ENCODE results near the gene SLC9A8. TPM values are rescaled to one million over a fixed set of nuclear protein-coding genes. Genes with fewer than 3 reads are reported as not detected.

Gene SLC9A8
- total RNA-seq, 4 donors from 2014 or later, result 12.4 to 20.4 (median 15.1) TPM

DNA sequence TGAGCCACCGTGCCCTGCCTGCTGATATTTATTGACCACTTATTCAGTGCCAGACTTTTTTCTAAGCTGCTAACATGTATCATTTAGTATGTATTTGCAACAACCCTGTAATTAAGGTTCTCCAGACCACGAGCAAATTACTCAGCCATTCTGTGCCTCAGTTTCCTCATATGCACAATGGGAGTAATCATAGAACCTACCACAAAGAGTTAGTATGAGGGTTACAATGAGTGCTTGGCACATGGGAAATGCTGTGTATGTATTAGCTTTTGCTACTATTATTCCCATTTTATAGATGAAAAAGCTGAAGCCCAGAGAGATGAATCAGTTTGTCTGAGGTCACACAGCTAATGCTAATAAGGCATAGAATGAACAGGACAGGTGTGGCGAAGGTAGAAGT lies 20.0 kb upstream of the SLC9A8 start:
- DNase-seq (no peak), ATAC-seq (no peak)
- Histone ChIP-seq H3K9me3 (no peaks in the 10 kb centered on the region), H3K27ac (no peak overlapping the region), H3K36me3 (no peaks in the 10 kb centered on the region), H3K4me3 (no peak overlapping the region), H3K4me1 (peaks cover 0 to 4% of the 10 kb centered on the region in 2 donors), H3K27me3 (no peaks in the 10 kb centered on the region)
- in situ Hi-C loops (cut with MboI; ENCODE audit: low sequenced_read_pairs in 4 of 4) (no loop called here), intact Hi-C loops (cut with DNase I; ENCODE audit: low total_unique reads) (no loop called here)
- TF ChIP-seq POLR2A (IDR thresholded peaks at IDR 0.05), result no peak
- TF ChIP-seq, protein P1, sequence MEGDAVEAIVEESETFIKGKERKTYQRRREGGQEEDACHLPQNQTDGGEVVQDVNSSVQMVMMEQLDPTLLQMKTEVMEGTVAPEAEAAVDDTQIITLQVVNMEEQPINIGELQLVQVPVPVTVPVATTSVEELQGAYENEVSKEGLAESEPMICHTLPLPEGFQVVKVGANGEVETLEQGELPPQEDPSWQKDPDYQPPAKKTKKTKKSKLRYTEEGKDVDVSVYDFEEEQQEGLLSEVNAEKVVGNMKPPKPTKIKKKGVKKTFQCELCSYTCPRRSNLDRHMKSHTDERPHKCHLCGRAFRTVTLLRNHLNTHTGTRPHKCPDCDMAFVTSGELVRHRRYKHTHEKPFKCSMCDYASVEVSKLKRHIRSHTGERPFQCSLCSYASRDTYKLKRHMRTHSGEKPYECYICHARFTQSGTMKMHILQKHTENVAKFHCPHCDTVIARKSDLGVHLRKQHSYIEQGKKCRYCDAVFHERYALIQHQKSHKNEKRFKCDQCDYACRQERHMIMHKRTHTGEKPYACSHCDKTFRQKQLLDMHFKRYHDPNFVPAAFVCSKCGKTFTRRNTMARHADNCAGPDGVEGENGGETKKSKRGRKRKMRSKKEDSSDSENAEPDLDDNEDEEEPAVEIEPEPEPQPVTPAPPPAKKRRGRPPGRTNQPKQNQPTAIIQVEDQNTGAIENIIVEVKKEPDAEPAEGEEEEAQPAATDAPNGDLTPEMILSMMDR (IDR thresholded peaks at IDR 0.05 in 4 of 5, conservative IDR thresholded peaks at IDR 0.05 in 1 of 5), result no peak

DNA sequence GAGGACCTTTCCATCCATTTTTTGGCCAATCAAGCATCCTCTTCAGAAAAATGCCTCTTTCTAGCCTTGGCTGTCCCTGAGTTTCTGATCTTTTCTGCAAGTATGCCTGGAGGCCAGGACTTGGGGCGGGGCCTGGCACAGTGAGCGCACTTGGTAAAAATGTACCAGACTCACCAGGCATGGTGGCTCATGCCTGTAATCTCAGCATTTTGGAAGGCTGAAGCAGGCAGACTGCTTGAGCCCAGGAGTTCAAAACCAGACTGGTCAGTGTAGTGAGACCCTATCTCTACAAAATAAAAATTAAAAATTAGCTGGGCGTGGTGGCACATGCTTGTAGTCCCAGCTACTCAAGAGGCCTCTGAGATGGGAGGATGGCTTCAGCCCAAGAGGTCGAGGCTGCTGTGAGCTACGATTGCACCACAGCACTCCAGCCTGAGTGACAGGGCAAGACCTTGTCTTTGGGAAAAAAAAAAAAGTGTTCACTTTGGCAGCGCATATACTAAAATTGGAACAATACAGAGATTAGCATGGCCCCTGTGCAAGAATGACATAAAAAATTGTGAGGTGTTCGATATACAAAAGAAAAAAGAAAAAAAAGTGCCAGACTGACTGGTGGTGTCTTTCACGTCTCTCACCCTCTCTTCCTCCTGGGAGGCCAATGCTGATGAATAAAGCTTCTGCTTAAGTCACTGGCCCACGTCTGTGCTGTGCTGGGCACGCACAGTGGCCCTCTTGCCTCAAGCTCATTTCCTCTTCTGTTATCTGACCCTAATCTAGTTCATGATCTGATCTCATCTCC lies 18.1 kb upstream of the SLC9A8 start:
- in situ Hi-C loops (cut with MboI; ENCODE audit: low sequenced_read_pairs in 4 of 4), result no loop called here
- Histone ChIP-seq H3K27ac (no peak overlapping the region), H3K36me3 (no peaks in the 10 kb centered on the region), H3K4me3 (no peak overlapping the region), H3K27me3 (no peaks in the 10 kb centered on the region), H3K4me1 (peaks cover 0 to 4% of the 10 kb centered on the region in 2 donors), H3K9me3 (no peaks in the 10 kb centered on the region)
- DNase-seq (no peak), ATAC-seq (no peak)
- intact Hi-C loops (cut with DNase I; ENCODE audit: low total_unique reads), result no loop called here
- no peak for TF ChIP-seq POLR2A (IDR thresholded peaks at IDR 0.05)
- TF ChIP-seq, protein P1 (IDR thresholded peaks at IDR 0.05 in 4 of 5, conservative IDR thresholded peaks at IDR 0.05 in 1 of 5), result no peak

DNA sequence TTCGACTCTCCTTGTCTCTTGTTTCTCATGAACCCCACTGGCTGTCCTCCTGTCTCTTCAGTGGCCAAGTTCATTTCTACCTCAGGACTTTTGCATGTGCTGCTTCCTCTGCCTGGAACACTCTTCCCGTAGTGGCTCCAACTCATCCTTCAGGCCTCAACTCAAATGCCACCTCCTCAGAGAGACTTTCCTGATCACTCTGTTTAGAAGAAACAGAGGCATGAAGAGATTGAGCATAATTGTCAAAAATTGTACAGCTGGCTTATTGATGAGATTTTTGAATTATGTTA lies 17.5 kb upstream of the SLC9A8 start:
- ATAC-seq (no peak), DNase-seq (no peak)
- H3K9me3 ChIP-seq, result no peaks in the 10 kb centered on the region
- H3K27ac ChIP-seq, result no peak overlapping the region
- intact Hi-C loops (cut with DNase I; ENCODE audit: low total_unique reads) (no loop called here), in situ Hi-C loops (cut with MboI; ENCODE audit: low sequenced_read_pairs in 4 of 4) (no loop called here)
- H3K36me3 ChIP-seq, result no peaks in the 10 kb centered on the region
- no peak for TF ChIP-seq POLR2A (IDR thresholded peaks at IDR 0.05)
- TF ChIP-seq, protein P1 (IDR thresholded peaks at IDR 0.05 in 4 of 5, conservative IDR thresholded peaks at IDR 0.05 in 1 of 5), result no peak
- H3K4me1 ChIP-seq, result peaks cover 0 to 4% of the 10 kb centered on the region in 2 donors
- H3K27me3 ChIP-seq, result no peaks in the 10 kb centered on the region
- H3K4me3 ChIP-seq, result no peak overlapping the region

DNA sequence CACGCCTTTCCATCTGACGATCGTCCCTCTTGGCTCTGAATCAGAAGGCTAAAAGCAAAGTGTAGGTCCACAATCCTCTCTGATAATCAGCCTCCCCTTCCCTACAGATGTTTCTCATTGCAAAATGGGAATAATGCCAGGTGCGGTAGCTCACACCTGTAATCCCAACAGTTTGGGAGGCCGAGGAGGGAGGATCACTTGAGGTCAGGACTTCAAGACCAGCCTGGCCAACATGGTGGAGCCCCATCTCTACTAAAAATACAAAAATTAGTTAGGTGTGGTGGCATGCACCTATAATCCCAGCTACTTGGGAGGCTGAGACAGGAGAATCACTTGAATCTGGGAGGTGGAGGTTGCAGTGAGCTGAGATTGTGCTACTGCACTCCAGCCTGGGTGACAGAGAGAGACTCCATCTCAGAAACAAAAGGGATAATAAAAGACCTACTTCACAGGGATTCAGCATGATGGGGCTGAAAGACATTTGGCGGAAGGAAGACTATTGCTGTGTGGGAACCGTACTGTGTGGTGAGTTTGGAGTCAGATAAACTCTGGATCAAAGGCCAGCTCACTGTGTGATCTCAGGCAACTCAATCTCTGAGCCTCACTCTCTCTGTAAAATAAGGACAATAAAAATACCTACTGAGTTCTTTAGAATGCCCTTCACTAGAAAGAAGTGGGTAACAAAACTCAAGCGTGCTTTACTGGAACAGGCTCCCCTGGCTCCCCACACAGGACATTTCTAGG lies 15.9 kb upstream of the SLC9A8 start:
- ATAC-seq, result peak; percentile 25 to 40
- no peak overlapping the region for H3K4me3 ChIP-seq
- no peaks in the 10 kb centered on the region for H3K27me3 ChIP-seq
- TF ChIP-seq POLR2A (IDR thresholded peaks at IDR 0.05), result no peak
- TF ChIP-seq, protein P1 (IDR thresholded peaks at IDR 0.05 in 4 of 5, conservative IDR thresholded peaks at IDR 0.05 in 1 of 5), result no peak
- intact Hi-C loops (cut with DNase I; ENCODE audit: low total_unique reads), result no loop called here
- DNase-seq, result no peak
- H3K36me3 ChIP-seq, result no peaks in the 10 kb centered on the region
- H3K27ac ChIP-seq, result peak overlapping the region; percentile 69 to 73 (median 70)
- in situ Hi-C loops (cut with MboI; ENCODE audit: low sequenced_read_pairs in 4 of 4), result no loop called here
- no peaks in the 10 kb centered on the region for H3K9me3 ChIP-seq
- peaks cover 0 to 4% of the 10 kb centered on the region in 2 donors for H3K4me1 ChIP-seq

Measured in gastrocnemius medialis (tissue), 4 donors.